K562 (cell line): ENCODE data around the gene DIP2B. TPM values are rescaled to one million over a fixed set of nuclear protein-coding genes. Genes with fewer than 3 reads are reported as not detected.
A peak's percentile ranks its signal among the peaks of the same experiment; 100 is the strongest.

Source experiments
- BCLAF1 ChIP-seq, 2 experiments: fragments of 450-650 bp in 1 of 2; IDR thresholded peaks; 2 replicates each; pipeline ENCODE4 v1.6.1; 2011 to 2017; ENCODE audit warnings: low read depth in 2 of 2, antibody characterized with exemption in 1 of 2, borderline replicate concordance in 1 of 2, low read length in 1 of 2, mild to moderate bottlenecking in 1 of 2, mixed read lengths in 1 of 2; ENCODE audit not compliant: control insufficient read depth in 1 of 2
- CREB3L1 ChIP-seq: fragments of 450-650 bp; IDR thresholded peaks from 2 replicates; pipeline ENCODE4 v1.6.1; 2014; ENCODE audit warnings: low read depth, mild to moderate bottlenecking, moderate library complexity, borderline replicate concordance
- FIP1L1 ChIP-seq: fragments of 200-400 bp; formaldehyde crosslinking; IDR thresholded peaks from 2 replicates; pipeline ENCODE4 v1.6.1; 2018; ENCODE audit warnings: mild to moderate bottlenecking, low read depth, low read length; ENCODE audit not compliant: poor library complexity, severe bottlenecking
- GTF3C2 ChIP-seq: IDR thresholded peaks from 3 replicates; pipeline ENCODE4 v1.6.1; 2011; ENCODE audit warnings: borderline replicate concordance, mild to moderate bottlenecking, moderate library complexity; ENCODE audit not compliant: insufficient read length; ENCODE audit errors: extremely low read depth
- ID3 ChIP-seq, 2 experiments: fragments of 250-450 bp in 1 of 2; fragments of 450-650 bp in 1 of 2; sonication (Bioruptor Pico) in 1 of 2; IDR thresholded peaks; 2 replicates each; pipeline versions ENCODE4 v1.6.1 to v1.8.0; 2016 to 2021; ENCODE audit warnings: mild to moderate bottlenecking in 2 of 2, moderate library complexity in 2 of 2, missing compliant biosample characterization in 1 of 2, missing genetic modification characterization in 1 of 2
- KLF13 ChIP-seq: fragments of 450-650 bp; IDR thresholded peaks from 2 replicates; pipeline ENCODE4 v1.6.1; 2016; ENCODE audit warnings: missing genetic modification characterization, low read depth, mild to moderate bottlenecking, missing compliant biosample characterization, moderate library complexity, borderline replicate concordance
- MAZ ChIP-seq, 2 experiments: fragments of 450-650 bp in 1 of 2; sonication (generic) in 1 of 2; formaldehyde crosslinking; IDR thresholded peaks in 1 of 2; conservative IDR thresholded peaks in 1 of 2; 2 replicates each; pipeline versions ENCODE4 v1.4.0 to v1.5.0; 2020; ENCODE audit warnings: mild to moderate bottlenecking in 1 of 2, missing genetic modification reagents in 1 of 2
- PATZ1 ChIP-seq: fragments of 250-450 bp; sonication (Bioruptor Pico); IDR thresholded peaks from 2 replicates; pipeline ENCODE4 v1.5.0; 2020; ENCODE audit warnings: mild to moderate bottlenecking, borderline replicate concordance
- ZC3H4 ChIP-seq: sonication (generic); formaldehyde crosslinking; IDR thresholded peaks from 2 replicates; pipeline ENCODE4 v1.9.0; 2021; ENCODE audit warnings: missing genetic modification reagents, borderline replicate concordance
- ZFX ChIP-seq: sonication (generic); formaldehyde crosslinking; IDR thresholded peaks from 2 replicates; pipeline ENCODE4 v1.8.0; 2022; ENCODE audit warnings: mild to moderate bottlenecking, missing genetic modification reagents, moderate library complexity
- ZKSCAN1 ChIP-seq: fragments of 150-350 bp; IDR thresholded peaks from 2 replicates; pipeline ENCODE4 v1.6.1; 2016; ENCODE audit warnings: low read depth, low read length
- ZNF408 ChIP-seq: fragments of 250-450 bp; sonication (Bioruptor Pico); IDR thresholded peaks from 2 replicates; pipeline ENCODE4 v1.4.0; 2020; ENCODE audit warnings: low read depth, mild to moderate bottlenecking, moderate library complexity
- ZNF79 ChIP-seq: fragments of 250-450 bp; sonication (Bioruptor Pico); IDR thresholded peaks from 2 replicates; pipeline ENCODE4 v1.4.0; 2020; ENCODE audit warnings: low read depth, mild to moderate bottlenecking, moderate library complexity
- polyA plus RNA-seq, 8 experiments: library from polyadenylated mRNA; depleted of rRNA in 4 of 8; stranded (reverse) in 5 of 8; unstranded in 3 of 8; fragments of >200 nt; fragmentation: Nextera tagmentation in 2 of 8; fragmentation: Illumina TruSeq in 1 of 8; extraction: Ambion mirVana in 2 of 8; extraction: Trizol in 1 of 8; gene quantifications; 2 replicates each; pipeline versions ENCODE4 v1.2.1 to v1.2.3, GENCODE V29; 2011 to 2014; ENCODE audit warnings: inconsistent platforms in 1 of 8, missing spikeins in 1 of 8
- total RNA-seq, 7 experiments: library from RNA; depleted of rRNA in 6 of 7; stranded (reverse); fragments of >200 nt in 6 of 7; fragmentation: Illumina TruSeq in 2 of 7; extraction: Trizol in 2 of 7; gene quantifications; 2 replicates each; pipeline versions ENCODE4 v1.2.1 to v1.2.3, GENCODE V29; 2011 to 2021; ENCODE audit warnings: low replicate concordance in 1 of 7

Gene DIP2B
- total and polyA plus RNA-seq, 9 of the 15 experiments (the other 6 are each of a cell fraction or from before 2014, with no cell fraction given): 4.6 to 26.1 (median 18.8) TPM

- no peak for TF ChIP-seq PATZ1 (CRISPR knock-in tag)
- TF ChIP-seq ZNF408 (CRISPR knock-in tag): no peak
- TF ChIP-seq BCLAF1 (IDR thresholded peaks at IDR 0.05; ENCODE audit: borderline replicate concordance in 1 of 2, control insufficient read depth in 1 of 2, low read depth in 2 of 2, low read length in 1 of 2): no peak
- peak; percentile 95 to 96 for TF ChIP-seq MAZ (CRISPR knock-in tag; conservative IDR thresholded peaks at IDR 0.05 in 1 of 2, IDR thresholded peaks at IDR 0.05 in 1 of 2)
- peak; percentile 74; the same call in 1 of the 2 replicates for TF ChIP-seq KLF13
- TF ChIP-seq GTF3C2: no peak
- peak; percentile 67 for TF ChIP-seq FIP1L1
- TF ChIP-seq ZC3H4 (CRISPR knock-in tag): 0 out of 2 replicates have a peak, but pooled peaks have one; percentile 21
- peak; percentile 55; the same call in 1 of the 2 replicates for TF ChIP-seq ZKSCAN1
- TF ChIP-seq ZFX (CRISPR knock-in tag): peak; percentile 90
- no peak for TF ChIP-seq ID3 (CRISPR knock-in tag; IDR thresholded peaks at IDR 0.05)
- TF ChIP-seq ID3 (tag; IDR thresholded peaks at IDR 0.05): 0 out of 2 replicates have a peak, but pooled peaks have one; percentile 62
- TF ChIP-seq ZNF79 (CRISPR knock-in tag): no peak
- TF ChIP-seq CREB3L1: peak; percentile 52; the same call in 1 of the 2 replicates
These were observed at the start of gene DIP2B (continued) for GRCh38 chr12:50504798-50505674.
